ENCODE measurements around the gene SAXO2. TPM values are rescaled to one million over a fixed set of nuclear protein-coding genes. Genes with fewer than 3 reads are reported as not detected.

The SAXO2 gene
- total and polyA plus RNA-seq, 2 of the 8 experiments (the other 6 are each of a cell fraction or from before 2014, with no cell fraction given), result 3.1 TPM

GRCh38 chr15:82298520-82298919 lies 35.9 kb downstream of the SAXO2 start:
- Histone ChIP-seq H4K20me1 (replicated peaks in 1 of 2; ENCODE audit: control insufficient read depth in 1 of 2, insufficient read depth in 2 of 2, low read length in 2 of 2) (no peaks in the 10 kb centered on the region), H3K79me2 (ENCODE audit: control insufficient read depth in 1 of 2, insufficient read depth in 2 of 2, low read length in 2 of 2) (no peaks in the 10 kb centered on the region), H2AK5ac (ENCODE audit: low read depth, low read length) (no peak overlapping the region), H3K79me1 (ENCODE audit: low read depth, low read length) (no peaks in the 10 kb centered on the region), H3K4ac (replicated peaks; ENCODE audit: insufficient read length, low read depth, low read length) (no peak overlapping the region), H2BK120ac (replicated peaks; ENCODE audit: low read depth, low read length) (no peak overlapping the region), H3K36me3 (ENCODE audit: control insufficient read depth in 2 of 4, insufficient read depth in 4 of 4, low read length in 3 of 4) (no peaks in the 10 kb centered on the region), H2BK12ac (ENCODE audit: low read depth, low read length) (no peak overlapping the region), H2BK20ac (ENCODE audit: low read length) (no peak overlapping the region), H3K23ac (ENCODE audit: insufficient read length) (no peak overlapping the region), H3K9me3 (ENCODE audit: insufficient read depth in 2 of 2, low read depth in 1 of 2, low read length in 1 of 2) (no peaks in the 10 kb centered on the region), H4K5ac (ENCODE audit: insufficient read length, low read depth, low read length) (no peak overlapping the region), H4K8ac (ENCODE audit: extremely low read depth, insufficient read depth, low read length) (no peak overlapping the region), H3K14ac (ENCODE audit: insufficient read length) (no peak overlapping the region), H3K4me3 (ENCODE audit: extremely low read depth in 1 of 4, insufficient read depth in 2 of 4, low read depth in 3 of 4, low read length in 4 of 4) (no peak overlapping the region), H3K23me2 (ENCODE audit: low read depth, low read length) (no peaks in the 10 kb centered on the region), H4K91ac (replicated peaks; ENCODE audit: insufficient read length, low read length) (no peak overlapping the region), H3K27me3 (replicated peaks in 1 of 4; ENCODE audit: control insufficient read depth in 3 of 4, extremely low read depth in 1 of 4, insufficient read depth in 3 of 4, low read length in 3 of 4) (no peaks in the 10 kb centered on the region), H3K4me2 (ENCODE audit: insufficient read depth in 1 of 2, low read depth in 2 of 2, low read length in 2 of 2) (no peak overlapping the region), H2BK15ac (ENCODE audit: low read length) (no peak overlapping the region), H3K9ac (replicated peaks in 1 of 4; ENCODE audit: extremely low read depth in 1 of 4, low read depth in 3 of 4, low read length in 3 of 4) (no peak overlapping the region), H3K4me1 (replicated peaks in 1 of 4; ENCODE audit: control insufficient read depth in 3 of 4, insufficient read depth in 4 of 4, low read length in 3 of 4) (peaks cover 0 to 4% (median 3%) of the 10 kb centered on the region in 4 experiments; a peak in 4 of 7 replicates), H3K56ac (replicated peaks; ENCODE audit: insufficient read length, low read depth, low read length) (no peak overlapping the region), H2AFZ (ENCODE audit: low read length) (no peak overlapping the region), H3K18ac (ENCODE audit: extremely low read depth, low read length) (no peak overlapping the region), H2BK5ac (ENCODE audit: low read depth, low read length) (no peak overlapping the region), H3K27ac (ENCODE audit: low read depth, low read length) (no peak overlapping the region)
- ChIA-PET CTCF (ENCODE audit: partially characterized antibody) (interaction anchor here (1.1 to 1.4 kb wide), 3 partner anchors 9 to 16 kb away, joined by 4 to 5 read pairs (median 4); no protein-coding TSS in a partner anchor), POLR2A (ENCODE audit: partially characterized antibody) (no interaction called here)
- 98% methylated on average over 25 of the region's 44 CpGs; no CpG with 5 or more reads in 1 of the 2 experiments for WGBS, 2 experiments (ENCODE audit: extremely low coverage in 1 of 2, insufficient coverage in 1 of 2, insufficient read length in 1 of 2, insufficient replicate concordance in 2 of 2, low coverage in 1 of 2, low lambda C conversion rate in 2 of 2, missing lambda C conversion rate in 1 of 2)
- no peak for DNase-seq (ENCODE audit: low read depth in 1 of 2, low spot score in 2 of 2)
- no peak for FAIRE-seq
- TF ChIP-seq POLR2AphosphoS5 (IDR thresholded peaks at IDR 0.05; ENCODE audit: low read depth, low read length) (no peak), GTF2F1 (IDR thresholded peaks at IDR 0.05; ENCODE audit: borderline replicate concordance, low read depth, low read length) (no peak), JUND (IDR thresholded peaks at IDR 0.05; ENCODE audit: low read length) (no peak), NANOG (IDR thresholded peaks at IDR 0.05; ENCODE audit: insufficient read depth, low read depth, low read length, poor library complexity, severe bottlenecking) (no peak), SP4 (IDR thresholded peaks at IDR 0.05; ENCODE audit: low read length) (no peak), BCL11A (IDR thresholded peaks at IDR 0.05; ENCODE audit: low read depth in 2 of 2, low read length in 2 of 2) (no peak), NRF1 (IDR thresholded peaks at IDR 0.05; ENCODE audit: low read depth, low read length) (no peak)
